Stimulated activated CD8-positive, alpha-beta memory T cell treated with anti-CD3 and anti-CD28 coated beads, Interleukin-15, amount 100 ng/mL, for 1 hour (primary cell): ENCODE data around the gene SLC24A3.

ENCODE experiments used
- DNase-seq: peaks from one replicate; pipeline ENCODE4 v3.0.0-alpha.2; 2020; ENCODE audit warnings: low read depth

The SLC24A3 gene

DNA sequence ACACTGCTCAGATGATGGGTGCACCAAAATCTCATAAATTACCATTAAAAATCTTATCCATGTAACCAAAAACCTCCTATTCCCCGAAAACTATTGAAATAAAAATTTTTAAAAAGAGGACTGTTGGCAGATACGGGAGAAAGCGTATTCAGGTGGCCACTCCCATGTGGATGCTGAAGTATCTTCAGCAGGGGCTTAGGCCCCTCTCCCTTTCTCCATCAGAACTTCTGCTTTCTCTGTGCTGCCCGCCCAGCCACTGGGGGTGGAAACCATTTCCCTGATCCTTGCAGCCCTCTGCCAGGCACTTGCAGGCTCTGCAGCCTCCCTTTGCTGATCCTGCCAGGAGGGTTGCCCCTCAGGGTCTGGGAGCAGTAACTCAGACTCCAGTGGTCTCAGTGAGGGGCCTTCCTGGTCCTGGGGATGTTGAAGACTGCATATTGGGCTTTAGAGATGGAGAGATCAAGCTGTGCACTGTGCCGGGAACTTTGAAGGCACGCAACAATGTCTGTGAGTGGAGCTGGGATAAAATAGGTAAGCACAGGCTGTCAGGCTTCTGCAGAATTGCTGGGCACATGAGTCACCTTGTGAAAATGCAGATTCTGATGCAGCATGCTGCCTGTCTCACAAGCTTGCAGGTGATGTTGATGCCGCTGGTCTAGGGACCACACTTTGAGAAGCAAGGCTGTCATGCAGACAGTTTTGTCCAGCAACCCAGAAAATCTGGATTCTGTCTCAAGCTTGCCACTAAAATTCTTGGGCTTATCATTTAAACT is 59.6 kb downstream of the SLC24A3 start:
- no peak for DNase-seq

- DNase-seq, result no peak
Measured at GRCh38 chr20:19272976-19273654, 60.7 kb downstream of the SLC24A3 start.

- DNase-seq, result no peak
Measured at GRCh38 chr20:19274001-19274400, 61.6 kb downstream of the SLC24A3 start.

DNA sequence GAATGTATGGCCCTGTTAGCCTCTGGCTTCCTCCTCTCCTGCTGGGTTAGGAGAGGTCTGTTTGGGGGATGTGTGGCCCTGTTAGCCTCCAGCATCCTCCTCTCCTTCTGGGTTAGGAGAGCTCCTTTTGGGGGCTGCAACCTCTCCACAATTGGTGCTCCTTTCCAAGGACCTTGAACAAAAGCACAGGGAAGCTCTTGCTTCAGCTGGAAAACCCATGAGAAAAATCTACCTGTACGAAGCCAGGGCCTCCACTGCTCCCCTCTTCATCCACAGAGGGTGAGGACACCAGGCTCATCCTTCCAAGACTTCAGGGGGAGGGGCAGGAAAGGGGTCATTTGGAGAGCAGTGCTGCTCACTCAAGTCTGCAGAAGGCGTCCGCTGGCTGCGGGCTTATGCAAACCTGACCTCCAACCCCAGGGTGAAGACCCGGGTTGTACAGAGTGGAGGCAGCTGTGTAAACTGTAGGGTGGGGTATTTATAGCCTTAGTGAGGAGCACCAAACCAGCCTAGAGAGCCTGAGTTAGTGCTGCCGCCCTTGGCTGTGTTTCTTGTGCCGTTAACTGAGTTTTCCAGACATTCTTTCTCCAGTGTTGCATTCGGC is 62.1 kb downstream of the SLC24A3 start:
- DNase-seq, result no peak

DNA sequence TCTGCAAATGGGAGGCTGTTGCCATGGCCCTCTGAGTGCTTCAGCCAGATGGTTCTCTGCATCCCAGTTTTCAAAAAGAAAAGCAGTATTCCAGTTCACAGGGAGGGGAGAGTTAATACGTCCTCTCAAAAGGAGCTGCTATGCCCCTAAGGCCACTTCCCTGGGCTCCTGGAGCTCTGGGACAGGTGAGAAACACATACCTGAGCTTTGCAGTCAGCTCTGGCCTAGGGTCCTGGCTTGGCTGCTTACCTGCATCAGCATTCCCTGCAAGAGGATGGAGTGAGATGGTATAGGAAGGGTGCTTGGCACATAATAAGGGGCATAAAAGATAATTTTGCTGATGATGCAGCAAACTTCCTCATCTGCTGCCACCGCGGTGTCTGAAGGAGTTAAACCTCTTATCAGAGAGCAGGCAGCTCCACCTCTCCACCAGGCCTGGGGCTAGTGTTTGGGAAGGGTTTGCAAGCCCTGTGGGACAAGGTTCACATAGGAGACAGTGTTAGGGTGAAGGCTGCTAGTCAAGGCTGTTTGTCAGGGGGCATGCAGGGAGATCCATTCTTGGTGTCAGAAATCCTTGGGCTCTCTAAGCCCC is 62.7 kb downstream of the SLC24A3 start:
- no peak for DNase-seq

GRCh38 chr20:19275630-19276071 is 63.2 kb downstream of the SLC24A3 start:
- no peak for DNase-seq

GRCh38 chr20:19277381-19277780 is 64.9 kb downstream of the SLC24A3 start:
- no peak for DNase-seq

- DNase-seq, result no peak
Measured at GRCh38 chr20:19283490-19284025, 71.1 kb downstream of the SLC24A3 start.

GRCh38 chr20:19284400-19285178 is 72.1 kb downstream of the SLC24A3 start:
- DNase-seq, result no peak

GRCh38 chr20:19285436-19285835 is 73.0 kb downstream of the SLC24A3 start:
- DNase-seq, result no peak

DNA sequence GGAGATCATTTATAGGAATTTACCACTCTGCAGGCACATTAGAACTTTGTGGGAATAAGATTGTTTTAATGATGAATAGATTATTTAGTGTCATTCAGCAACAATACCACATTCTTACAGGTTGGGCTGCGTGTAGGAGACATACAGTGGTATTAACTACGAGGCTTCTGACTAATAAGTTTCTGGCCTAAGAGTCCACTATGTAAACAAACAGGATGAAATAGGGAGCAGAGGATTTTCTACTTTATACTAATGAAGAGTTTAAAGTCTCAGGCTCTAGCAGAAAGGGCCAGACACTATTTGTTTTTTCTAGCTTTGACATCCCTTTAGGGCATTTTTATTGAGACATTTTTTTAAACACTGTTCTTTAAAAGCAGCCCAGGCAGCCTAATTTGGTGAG is 75.6 kb downstream of the SLC24A3 start:
- DNase-seq, result no peak

DNA sequence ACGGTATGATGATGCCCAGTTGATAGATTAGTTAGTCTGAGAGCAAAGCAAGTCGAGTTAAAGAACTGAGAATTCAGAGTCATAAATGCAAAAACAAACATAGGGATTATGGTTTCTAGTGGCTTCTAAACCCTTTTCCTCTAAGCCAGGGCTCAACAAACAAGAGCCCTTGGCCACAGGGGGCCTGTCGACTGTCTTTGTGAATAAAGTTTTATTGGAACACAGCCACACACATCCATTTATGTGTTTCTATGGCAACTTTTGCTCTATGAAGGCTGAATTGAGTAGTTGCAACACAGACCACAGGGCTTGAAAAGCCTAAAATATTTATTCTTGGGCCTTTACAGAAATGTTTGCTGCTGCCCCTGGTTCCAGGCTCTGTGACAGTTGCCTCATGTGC is 76.2 kb downstream of the SLC24A3 start:
- no peak for DNase-seq

- DNase-seq, result no peak
Measured at GRCh38 chr20:19289451-19289850, 77.0 kb downstream of the SLC24A3 start.

GRCh38 chr20:19291024-19291817 is 78.8 kb downstream of the SLC24A3 start:
- DNase-seq, result no peak

DNA sequence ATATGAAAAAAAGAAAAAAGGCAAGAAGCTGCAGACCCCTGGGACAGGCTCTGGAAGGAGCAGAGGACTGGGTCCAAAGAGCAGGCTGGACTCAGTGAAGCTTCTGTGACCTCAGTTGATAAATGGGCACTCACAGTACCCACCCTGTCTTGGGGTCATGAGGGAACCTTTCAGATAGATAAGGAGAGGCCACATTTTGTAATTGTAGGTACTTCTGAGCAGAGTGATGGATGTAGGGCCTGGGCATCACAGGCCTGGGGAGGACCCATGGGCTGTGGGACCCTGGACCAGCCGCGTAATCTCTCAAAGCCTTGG is 79.3 kb downstream of the SLC24A3 start:
- no peak for DNase-seq

DNA sequence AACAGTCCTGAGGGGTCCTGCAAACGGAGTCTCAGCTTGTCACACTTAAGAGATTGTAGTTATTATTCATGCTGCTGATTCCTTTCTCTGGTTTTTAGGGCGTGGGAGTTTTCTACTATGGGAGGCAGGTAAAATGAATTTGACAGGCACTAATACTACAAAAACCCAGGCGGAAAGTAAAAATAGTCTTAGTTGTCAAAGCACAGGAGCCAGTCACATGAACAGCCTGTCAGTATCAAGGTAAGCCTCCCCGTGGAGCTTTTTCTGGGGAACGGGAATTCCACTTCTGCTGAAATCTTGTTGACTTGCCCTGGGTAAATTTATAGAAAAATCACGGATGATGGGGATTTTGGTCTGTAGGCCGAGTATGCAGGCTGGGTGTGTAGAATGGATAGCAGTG is 79.8 kb downstream of the SLC24A3 start:
- DNase-seq, result no peak

DNA sequence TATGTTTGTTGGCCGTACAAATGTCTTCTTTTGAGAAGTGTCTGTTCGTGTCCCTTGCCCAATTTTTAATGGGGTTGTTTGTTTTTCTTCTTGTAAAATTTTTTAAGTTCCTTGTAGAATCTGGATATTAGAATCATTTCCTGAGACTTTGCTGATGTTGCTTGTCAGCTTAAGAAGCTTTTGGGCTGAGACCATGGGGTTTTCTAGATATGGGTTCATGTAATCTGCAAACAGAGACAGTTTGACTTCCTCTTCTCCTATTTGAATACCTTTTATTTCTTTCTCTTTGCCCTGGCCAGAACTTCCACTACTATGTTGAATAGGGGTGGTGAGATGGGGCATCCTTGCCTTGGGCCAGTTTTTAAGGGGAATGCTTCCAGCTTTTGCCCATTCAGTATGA is 82.6 kb downstream of the SLC24A3 start:
- no peak for DNase-seq

- DNase-seq, result no peak
Measured at GRCh38 chr20:19298652-19299051, 86.2 kb downstream of the SLC24A3 start.

- DNase-seq, result no peak
Measured at GRCh38 chr20:19300395-19300794, 88.0 kb downstream of the SLC24A3 start.

DNA sequence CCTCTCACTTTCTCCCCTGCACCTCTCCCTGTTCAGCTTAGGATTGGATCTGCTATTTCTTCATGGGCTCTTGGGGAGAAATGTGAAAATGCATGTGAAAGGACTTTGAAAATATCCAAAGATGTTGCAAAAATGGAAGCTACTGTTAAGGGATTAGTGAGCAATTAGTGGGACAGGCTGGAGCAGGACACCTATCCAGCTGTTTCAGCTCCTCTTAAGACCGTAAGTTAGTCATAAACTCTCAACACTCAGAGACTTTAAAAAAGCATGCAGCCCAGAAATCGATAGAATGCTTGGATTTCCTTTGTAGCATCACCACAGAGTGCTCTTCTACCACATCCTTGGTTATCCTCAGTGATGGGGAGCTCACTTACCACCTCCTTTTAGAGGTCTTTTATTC is 88.7 kb downstream of the SLC24A3 start:
- DNase-seq, result no peak

DNA sequence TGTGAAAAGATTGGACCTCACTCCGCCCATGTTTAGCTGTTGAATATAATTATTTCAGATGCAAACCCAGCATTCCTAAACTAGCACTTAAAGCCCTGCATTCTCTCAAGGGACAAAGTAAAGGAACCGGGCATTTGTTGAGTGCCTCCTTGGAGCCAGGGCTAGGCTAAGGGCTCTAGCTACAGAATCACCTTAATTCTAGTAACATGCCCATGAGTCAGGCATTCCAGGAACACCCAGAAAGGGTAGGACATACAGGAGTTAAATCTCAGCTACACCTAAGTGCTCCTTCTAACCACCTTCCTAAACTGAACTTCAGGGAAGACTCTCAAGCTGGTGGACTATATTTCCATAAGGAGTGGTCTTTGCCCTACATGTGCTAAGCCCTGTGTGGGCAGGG is 89.4 kb downstream of the SLC24A3 start:
- no peak for DNase-seq
